Measurements from ENCODE around the gene SP2. TPM values are rescaled to one million over a fixed set of nuclear protein-coding genes. Genes with fewer than 3 reads are reported as not detected.
"Not testable (repeated sequence)": the region's sequence is repeated elsewhere in the genome, so short reads cannot be mapped to it uniquely, and the experiment has no call there.

The SP2 gene
- total RNA-seq, 1 donor from 2014 or later: 19.4 TPM

GRCh38 chr17:47929218-47930000, 33.4 kb downstream of the SP2 start:
- Histone ChIP-seq H3K9me3 (no peaks in the 10 kb centered on the region), H3K27ac (no peak overlapping the region), H3K36me3 (peaks cover 59% of the 10 kb centered on the region), H3K4me1 (no peaks in the 10 kb centered on the region), H3K27me3 (ENCODE audit: low read depth) (no peaks in the 10 kb centered on the region), H3K4me3 (no peak overlapping the region)
- no peak for DNase-seq
- intact Hi-C loops (cut with DNase I): no loop called here
- no peak for ATAC-seq
- TF ChIP-seq CTCF (IDR thresholded peaks at IDR 0.05): no peak

- H3K27ac ChIP-seq: no peak overlapping the region
- H3K4me1 ChIP-seq: no peaks in the 10 kb centered on the region
- intact Hi-C loops (cut with DNase I): no loop called here
- TF ChIP-seq CTCF (IDR thresholded peaks at IDR 0.05): no peak
- ATAC-seq: no peak
- H3K36me3 ChIP-seq: peaks cover 36% of the 10 kb centered on the region
- H3K9me3 ChIP-seq: no peaks in the 10 kb centered on the region
- H3K4me3 ChIP-seq: no peak overlapping the region
- no peak for DNase-seq
- H3K27me3 ChIP-seq (ENCODE audit: low read depth): no peaks in the 10 kb centered on the region
Observed at GRCh38 chr17:47931848-47932247, 35.8 kb downstream of the SP2 start.

- DNase-seq (no peak), ATAC-seq (no peak)
- H3K27me3 ChIP-seq (ENCODE audit: low read depth): no peaks in the 10 kb centered on the region
- H3K36me3 ChIP-seq: peaks cover 6% of the 10 kb centered on the region
- H3K27ac ChIP-seq: no peak overlapping the region
- no peak for TF ChIP-seq CTCF (IDR thresholded peaks at IDR 0.05)
- peaks cover 3% of the 10 kb centered on the region for H3K4me1 ChIP-seq
- H3K9me3 ChIP-seq: no peaks in the 10 kb centered on the region
- no peak overlapping the region for H3K4me3 ChIP-seq
- intact Hi-C loops (cut with DNase I): no loop called here
Observed at GRCh38 chr17:47934856-47935255, 38.8 kb downstream of the SP2 start.

- H3K9me3 ChIP-seq; H3K36me3 ChIP-seq; H3K4me1 ChIP-seq; DNase-seq; H3K4me3 ChIP-seq; H3K27me3 ChIP-seq (ENCODE audit: low read depth); intact Hi-C loops (cut with DNase I); H3K27ac ChIP-seq; ATAC-seq: not testable (repeated sequence)
Observed at GRCh38 chr17:47935468-47935867, 39.4 kb downstream of the SP2 start.

- DNase-seq (no peak), ATAC-seq (peak; percentile 38 to 41)
- intact Hi-C loops (cut with DNase I): no loop called here
- no peak for TF ChIP-seq CTCF (IDR thresholded peaks at IDR 0.05)
- Histone ChIP-seq H3K27ac (no peak overlapping the region), H3K4me1 (peaks cover 14% of the 10 kb centered on the region), H3K4me3 (no peak overlapping the region), H3K36me3 (no peaks in the 10 kb centered on the region), H3K9me3 (no peaks in the 10 kb centered on the region), H3K27me3 (ENCODE audit: low read depth) (no peaks in the 10 kb centered on the region)
Observed at GRCh38 chr17:47935961-47936360, 39.9 kb downstream of the SP2 start.

- DNase-seq: no peak
- Histone ChIP-seq H3K4me1 (peaks cover 26% of the 10 kb centered on the region), H3K27ac (no peak overlapping the region), H3K4me3 (no peak overlapping the region), H3K9me3 (no peaks in the 10 kb centered on the region), H3K27me3 (ENCODE audit: low read depth) (no peaks in the 10 kb centered on the region), H3K36me3 (no peaks in the 10 kb centered on the region)
- ATAC-seq: no peak
- intact Hi-C loops (cut with DNase I): no loop called here
- TF ChIP-seq CTCF (IDR thresholded peaks at IDR 0.05): no peak
Observed at GRCh38 chr17:47937941-47938340, 41.9 kb downstream of the SP2 start.

Data from lower lobe of right lung (tissue), 2 donors.